ENCODE results near the gene KRT77.

- no peak for TF ChIP-seq CTCF (IDR thresholded peaks at IDR 0.05)
- no peak for TF ChIP-seq POLR2A (IDR thresholded peaks at IDR 0.05)
- no peak for TF ChIP-seq EP300 (IDR thresholded peaks at IDR 0.05)
Measured at GRCh38 chr12:52645982-52646381, 57.3 kb downstream of the KRT77 start.

Measured in gastroesophageal sphincter (tissue), 3 donors.